ENCODE measurements around the gene RAI1. TPM values are rescaled to one million over a fixed set of nuclear protein-coding genes. Genes with fewer than 3 reads are reported as not detected.
A peak's percentile ranks its signal among the peaks of the same experiment; 100 is the strongest.

The RAI1 gene
- total and polyA plus RNA-seq, 2 donors: 4.3 to 10.9 TPM

DNA sequence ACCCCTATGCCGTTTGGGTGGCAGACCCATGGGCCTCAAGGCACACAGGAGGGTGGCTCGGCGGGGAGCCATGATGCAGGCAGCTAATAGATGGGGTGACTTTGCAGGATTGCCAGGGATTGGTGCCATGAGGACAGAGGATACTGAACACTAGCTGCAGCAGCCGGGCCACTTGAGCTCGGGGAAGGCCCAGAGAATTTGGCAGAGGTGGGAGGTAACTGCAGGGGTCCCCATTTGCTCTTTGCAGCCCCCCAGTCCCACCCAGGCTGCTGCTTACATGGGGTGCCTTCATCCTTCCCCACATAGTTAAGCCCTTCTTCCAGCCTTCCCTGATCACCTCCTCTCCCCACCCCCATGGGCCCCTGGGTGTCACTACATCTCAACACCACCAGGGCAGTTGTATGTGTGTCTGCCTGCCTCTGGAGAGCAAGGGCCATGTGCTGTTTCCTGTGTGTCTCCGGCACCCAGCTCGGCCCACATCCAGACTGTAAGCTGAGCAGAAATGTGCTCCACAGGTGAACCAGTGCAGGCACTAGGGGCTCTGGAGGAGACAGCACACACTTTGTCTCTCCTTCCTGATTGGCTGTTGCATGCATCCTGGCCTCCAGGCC, 103.5 kb downstream of the RAI1 start:
- H3K36me3 ChIP-seq (ENCODE audit: control insufficient read depth in 2 of 2, insufficient read depth in 2 of 2, low read length in 1 of 2): peaks cover 0 to 6% of the 10 kb centered on the region in 2 donors
- peaks cover 0 to 47% of the 10 kb centered on the region in 2 donors for H3K27me3 ChIP-seq (ENCODE audit: control insufficient read depth in 2 of 2, insufficient read depth in 1 of 2, low read length in 1 of 2)
- H3K9me3 ChIP-seq (ENCODE audit: control insufficient read depth in 2 of 2, insufficient read depth in 1 of 2, low read length in 1 of 2): no peaks in the 10 kb centered on the region
- 62% methylated on average over 7 of the region's 7 CpGs for WGBS
- H3K4me1 ChIP-seq (ENCODE audit: control insufficient read depth in 2 of 2, insufficient read depth in 2 of 2, low read length in 2 of 2): peaks cover 25 to 47% of the 10 kb centered on the region in 2 donors
- DNase-seq (ENCODE audit: low read depth in 6 of 9, low spot score in 9 of 9): peak in 2 of 9 donors; percentile 45 to 52
- H3K27ac ChIP-seq (ENCODE audit: low read depth in 1 of 2, low read length in 1 of 2): no peak overlapping the region
- H3K4me3 ChIP-seq (ENCODE audit: low read length in 2 of 2): no peak overlapping the region

DNA sequence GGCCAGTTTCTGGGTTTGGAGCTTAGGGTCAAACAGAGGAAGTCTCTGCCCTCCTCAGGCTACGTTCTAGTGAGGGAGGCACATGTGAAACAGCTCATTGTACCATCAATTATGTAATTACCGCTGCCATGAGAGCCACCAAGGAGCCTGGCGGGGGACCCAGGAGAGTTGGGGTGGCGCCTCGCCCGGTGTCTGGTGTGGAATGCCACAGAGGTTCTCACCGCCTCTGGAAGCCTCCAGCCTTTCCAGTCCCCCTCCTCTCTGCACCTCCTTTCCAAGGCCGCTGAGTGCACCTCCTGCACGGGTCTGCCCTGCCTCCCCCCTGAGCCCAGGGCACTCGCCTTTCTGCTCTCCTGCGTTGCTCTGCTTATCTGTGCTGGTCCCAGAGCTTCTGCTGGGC, 104.1 kb downstream of the RAI1 start:
- peaks cover 0 to 44% of the 10 kb centered on the region in 2 donors for H3K27me3 ChIP-seq (ENCODE audit: control insufficient read depth in 2 of 2, insufficient read depth in 1 of 2, low read length in 1 of 2)
- H3K36me3 ChIP-seq (ENCODE audit: control insufficient read depth in 2 of 2, insufficient read depth in 2 of 2, low read length in 1 of 2): peaks cover 0 to 6% of the 10 kb centered on the region in 2 donors
- WGBS: 89% methylated on average over 11 of the region's 11 CpGs
- H3K27ac ChIP-seq (ENCODE audit: low read depth in 1 of 2, low read length in 1 of 2): no peak overlapping the region
- DNase-seq (ENCODE audit: low read depth in 6 of 9, low spot score in 9 of 9): no peak
- H3K4me1 ChIP-seq (ENCODE audit: control insufficient read depth in 2 of 2, insufficient read depth in 2 of 2, low read length in 2 of 2): peaks cover 25 to 43% of the 10 kb centered on the region in 2 donors
- no peak overlapping the region for H3K4me3 ChIP-seq (ENCODE audit: low read length in 2 of 2)
- H3K9me3 ChIP-seq (ENCODE audit: control insufficient read depth in 2 of 2, insufficient read depth in 1 of 2, low read length in 1 of 2): no peaks in the 10 kb centered on the region

DNA sequence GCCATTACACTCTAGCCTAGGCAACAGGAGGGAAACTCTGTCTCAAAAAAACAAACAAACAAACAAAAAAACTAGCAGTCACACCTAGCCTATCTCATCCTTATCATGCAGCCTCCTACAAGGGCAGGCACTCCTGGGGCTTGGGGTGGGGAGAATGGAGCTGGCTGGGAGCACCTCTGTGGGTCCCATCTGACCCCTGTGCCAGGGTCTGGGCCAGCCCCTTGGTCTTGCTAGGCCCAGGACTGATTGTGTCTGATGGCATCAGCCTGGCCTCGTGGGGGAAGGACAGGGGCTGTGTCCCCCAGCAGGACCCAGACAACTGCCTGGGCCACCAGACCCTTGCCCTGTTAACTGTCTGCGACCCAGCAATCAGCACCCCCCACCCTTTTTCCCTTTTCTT, 105.7 kb downstream of the RAI1 start:
- peak overlapping the region in 1 of 2 donors; percentile 21 for H3K27ac ChIP-seq (ENCODE audit: low read depth in 1 of 2, low read length in 1 of 2)
- peaks cover 16 to 36% of the 10 kb centered on the region in 2 donors for H3K4me1 ChIP-seq (ENCODE audit: control insufficient read depth in 2 of 2, insufficient read depth in 2 of 2, low read length in 2 of 2)
- no peak overlapping the region for H3K4me3 ChIP-seq (ENCODE audit: low read length in 2 of 2)
- H3K9me3 ChIP-seq (ENCODE audit: control insufficient read depth in 2 of 2, insufficient read depth in 1 of 2, low read length in 1 of 2): no peaks in the 10 kb centered on the region
- WGBS: 91% methylated on average over 2 of the region's 2 CpGs
- peaks cover 0 to 29% of the 10 kb centered on the region in 2 donors for H3K27me3 ChIP-seq (ENCODE audit: control insufficient read depth in 2 of 2, insufficient read depth in 1 of 2, low read length in 1 of 2)
- DNase-seq (ENCODE audit: low read depth in 6 of 9, low spot score in 9 of 9): no peak
- peaks cover 0 to 6% of the 10 kb centered on the region in 2 donors for H3K36me3 ChIP-seq (ENCODE audit: control insufficient read depth in 2 of 2, insufficient read depth in 2 of 2, low read length in 1 of 2)

DNA sequence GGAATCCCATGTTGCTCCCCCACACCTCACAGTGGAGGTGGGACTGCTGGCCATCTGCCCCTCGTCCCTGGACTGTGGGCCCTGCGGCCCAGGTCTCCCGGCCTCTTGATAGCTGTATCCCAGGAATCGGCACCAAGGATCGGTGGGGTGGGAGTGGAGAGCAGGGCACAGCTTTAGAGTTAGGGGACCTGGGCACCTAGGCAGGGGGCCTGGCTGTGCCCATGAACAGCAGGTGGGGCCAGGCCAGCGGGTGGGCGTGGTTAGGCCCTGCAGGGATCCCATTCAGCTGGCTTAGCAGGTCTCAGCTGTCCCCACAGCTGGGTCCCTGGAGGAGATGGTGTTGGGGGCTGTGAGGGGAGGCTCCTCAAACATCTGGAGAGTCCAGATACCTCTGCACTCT, 106.3 kb downstream of the RAI1 start:
- WGBS: 96% methylated on average over 7 of the region's 7 CpGs
- Histone ChIP-seq H3K36me3 (ENCODE audit: control insufficient read depth in 2 of 2, insufficient read depth in 2 of 2, low read length in 1 of 2) (peaks cover 0 to 6% of the 10 kb centered on the region in 2 donors), H3K9me3 (ENCODE audit: control insufficient read depth in 2 of 2, insufficient read depth in 1 of 2, low read length in 1 of 2) (no peaks in the 10 kb centered on the region), H3K4me3 (ENCODE audit: low read length in 2 of 2) (no peak overlapping the region), H3K27me3 (ENCODE audit: control insufficient read depth in 2 of 2, insufficient read depth in 1 of 2, low read length in 1 of 2) (peaks cover 0 to 23% of the 10 kb centered on the region in 2 donors), H3K4me1 (ENCODE audit: control insufficient read depth in 2 of 2, insufficient read depth in 2 of 2, low read length in 2 of 2) (peaks cover 17 to 40% of the 10 kb centered on the region in 2 donors), H3K27ac (ENCODE audit: low read depth in 1 of 2, low read length in 1 of 2) (no peak overlapping the region)
- DNase-seq (ENCODE audit: low read depth in 6 of 9, low spot score in 9 of 9): no peak

DNA sequence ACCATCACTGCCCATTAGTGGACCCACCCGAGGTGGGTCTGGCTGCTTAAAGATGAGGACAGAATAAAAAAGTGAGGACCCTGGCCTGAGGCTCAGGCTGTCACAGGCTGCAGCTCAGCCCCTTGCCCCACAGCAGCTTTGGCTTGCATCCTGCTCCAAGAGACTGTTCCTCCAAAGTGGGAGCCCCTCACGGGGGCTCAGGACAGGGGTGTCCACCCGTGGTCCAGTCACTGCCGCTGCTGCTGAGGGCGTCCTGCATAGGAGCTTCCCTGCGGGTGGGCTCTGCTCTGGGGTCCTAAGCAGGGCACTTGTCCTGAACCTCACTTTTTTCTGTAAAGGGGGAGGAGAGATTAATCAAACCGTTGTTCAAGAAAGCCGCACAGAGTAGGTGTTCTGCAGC, 107.7 kb downstream of the RAI1 start:
- WGBS: 98% methylated on average over 8 of the region's 8 CpGs
- no peak overlapping the region for H3K4me3 ChIP-seq (ENCODE audit: low read length in 2 of 2)
- H3K27ac ChIP-seq (ENCODE audit: low read depth in 1 of 2, low read length in 1 of 2): no peak overlapping the region
- H3K9me3 ChIP-seq (ENCODE audit: control insufficient read depth in 2 of 2, insufficient read depth in 1 of 2, low read length in 1 of 2): no peaks in the 10 kb centered on the region
- DNase-seq (ENCODE audit: low read depth in 6 of 9, low spot score in 9 of 9): no peak
- peaks cover 0 to 9% of the 10 kb centered on the region in 2 donors for H3K27me3 ChIP-seq (ENCODE audit: control insufficient read depth in 2 of 2, insufficient read depth in 1 of 2, low read length in 1 of 2)
- peaks cover 21 to 42% of the 10 kb centered on the region in 2 donors for H3K4me1 ChIP-seq (ENCODE audit: control insufficient read depth in 2 of 2, insufficient read depth in 2 of 2, low read length in 2 of 2)
- peaks cover 9 to 15% of the 10 kb centered on the region in 2 donors for H3K36me3 ChIP-seq (ENCODE audit: control insufficient read depth in 2 of 2, insufficient read depth in 2 of 2, low read length in 1 of 2)

DNA sequence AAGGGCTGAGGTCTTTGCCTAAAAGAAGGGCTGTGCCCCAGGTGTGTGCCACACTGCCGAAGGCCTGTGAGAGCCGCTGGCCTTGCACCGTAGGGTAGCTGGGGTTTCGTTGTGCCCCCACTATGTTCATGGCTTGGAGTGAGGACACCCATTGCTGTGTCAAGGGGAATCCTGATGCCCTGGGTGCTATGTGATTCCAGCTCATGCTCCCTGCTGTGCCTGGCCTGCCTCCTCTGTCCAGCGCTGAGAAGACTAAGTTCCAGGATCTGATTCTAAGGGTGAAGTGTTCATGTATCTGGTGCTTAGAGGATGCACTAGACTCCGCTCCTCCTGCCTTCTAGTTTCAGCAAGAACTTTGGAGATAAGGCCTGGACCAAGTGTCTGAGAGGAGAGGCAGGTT, 108.2 kb downstream of the RAI1 start:
- peaks cover 0 to 4% of the 10 kb centered on the region in 2 donors for H3K27me3 ChIP-seq (ENCODE audit: control insufficient read depth in 2 of 2, insufficient read depth in 1 of 2, low read length in 1 of 2)
- H3K9me3 ChIP-seq (ENCODE audit: control insufficient read depth in 2 of 2, insufficient read depth in 1 of 2, low read length in 1 of 2): no peaks in the 10 kb centered on the region
- H3K27ac ChIP-seq (ENCODE audit: low read depth in 1 of 2, low read length in 1 of 2): no peak overlapping the region
- no peak for DNase-seq (ENCODE audit: low read depth in 6 of 9, low spot score in 9 of 9)
- peaks cover 17 to 38% of the 10 kb centered on the region in 2 donors for H3K4me1 ChIP-seq (ENCODE audit: control insufficient read depth in 2 of 2, insufficient read depth in 2 of 2, low read length in 2 of 2)
- H3K36me3 ChIP-seq (ENCODE audit: control insufficient read depth in 2 of 2, insufficient read depth in 2 of 2, low read length in 1 of 2): peaks cover 14 to 19% of the 10 kb centered on the region in 2 donors
- no peak overlapping the region for H3K4me3 ChIP-seq (ENCODE audit: low read length in 2 of 2)
- 97% methylated on average over 6 of the region's 6 CpGs for WGBS

DNA sequence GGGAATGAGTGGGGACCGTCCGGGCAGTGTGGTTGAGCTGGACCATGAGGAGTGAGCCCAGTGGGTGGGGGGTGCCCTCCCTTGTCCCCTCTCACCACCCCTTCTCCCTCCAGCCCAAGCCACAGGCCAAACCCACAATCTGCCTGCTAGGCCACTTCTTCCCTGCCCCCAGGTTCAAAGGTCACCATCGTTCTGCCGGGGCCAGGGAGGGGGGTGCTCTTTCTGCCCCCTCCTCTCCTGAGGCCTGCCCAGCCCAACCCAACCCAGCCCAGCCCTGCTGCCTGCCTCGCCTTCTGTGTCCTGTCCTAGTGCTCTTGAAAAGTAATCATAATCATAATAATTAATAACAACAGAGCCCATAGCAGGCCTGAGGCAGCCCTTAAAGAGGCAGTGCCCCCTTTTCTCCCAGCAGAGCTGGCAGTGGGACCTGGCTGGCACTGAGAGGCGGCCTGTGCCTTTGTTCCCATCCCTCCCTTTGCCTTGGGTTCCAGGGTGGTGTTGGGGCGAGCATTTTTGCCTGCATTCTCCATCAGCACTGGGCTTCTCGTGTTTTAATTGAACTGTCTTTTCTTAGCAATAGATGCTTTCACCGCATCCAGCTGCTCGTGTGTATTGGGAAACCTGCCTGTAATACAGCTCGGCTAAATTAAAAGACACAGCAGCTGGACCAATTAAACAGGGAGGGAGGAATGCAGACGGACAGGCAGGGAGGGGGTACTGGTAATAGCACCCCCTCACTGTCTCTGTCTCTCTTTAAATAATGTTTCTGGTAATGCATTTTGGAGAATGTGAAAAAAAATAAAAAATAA, 108.8 kb downstream of the RAI1 start:
- no peak for DNase-seq (ENCODE audit: low read depth in 6 of 9, low spot score in 9 of 9)
- Histone ChIP-seq H3K36me3 (ENCODE audit: control insufficient read depth in 2 of 2, insufficient read depth in 2 of 2, low read length in 1 of 2) (peaks cover 20 to 25% of the 10 kb centered on the region in 2 donors), H3K27ac (ENCODE audit: low read depth in 1 of 2, low read length in 1 of 2) (no peak overlapping the region), H3K4me1 (ENCODE audit: control insufficient read depth in 2 of 2, insufficient read depth in 2 of 2, low read length in 2 of 2) (peaks cover 12 to 32% of the 10 kb centered on the region in 2 donors), H3K4me3 (ENCODE audit: low read length in 2 of 2) (no peak overlapping the region), H3K9me3 (ENCODE audit: control insufficient read depth in 2 of 2, insufficient read depth in 1 of 2, low read length in 1 of 2) (no peaks in the 10 kb centered on the region), H3K27me3 (ENCODE audit: control insufficient read depth in 2 of 2, insufficient read depth in 1 of 2, low read length in 1 of 2) (no peaks in the 10 kb centered on the region)
- 88% methylated on average over 12 of the region's 12 CpGs for WGBS

DNA sequence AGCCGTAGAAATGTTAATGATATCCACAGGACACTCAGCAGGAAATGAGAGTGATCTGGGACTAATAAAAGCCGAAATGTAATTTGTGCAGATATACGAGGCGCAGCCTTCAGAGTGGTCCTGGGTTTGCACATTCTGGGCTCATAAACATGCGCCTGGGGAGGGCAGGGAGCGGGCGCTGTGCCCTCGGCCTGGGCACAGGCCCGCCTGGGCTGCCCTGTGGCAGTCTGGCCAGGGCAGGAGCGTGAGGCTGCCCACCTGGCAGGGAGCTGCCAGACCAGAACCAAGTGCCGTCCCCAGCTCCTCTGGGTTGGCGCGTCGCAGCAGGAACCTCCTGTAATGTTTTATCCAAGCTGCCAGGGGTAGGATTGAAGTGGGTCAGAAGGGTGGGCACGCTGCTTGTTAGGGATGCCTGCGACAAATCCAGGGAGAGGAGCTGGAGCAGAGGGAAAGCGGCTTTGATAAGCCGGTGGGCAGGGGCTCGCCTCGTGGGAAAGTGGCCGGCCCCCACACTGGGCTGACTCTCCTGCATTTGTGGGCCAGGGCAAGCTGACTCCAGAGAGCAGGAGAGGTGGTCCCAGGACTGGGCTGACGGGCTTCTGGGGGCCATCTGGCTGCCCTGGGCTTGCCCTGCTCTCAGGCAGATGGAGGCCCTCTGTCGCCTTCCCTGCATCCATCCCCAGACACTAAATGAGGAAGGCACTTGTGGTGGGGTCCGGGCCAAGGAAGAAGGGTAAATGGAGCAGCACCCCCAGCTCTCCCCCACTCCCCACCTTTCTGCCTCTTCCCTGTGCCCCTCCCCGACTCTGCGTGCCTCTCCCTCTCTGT, 109.6 kb downstream of the RAI1 start:
- 96% methylated on average over 26 of the region's 26 CpGs for WGBS
- no peaks in the 10 kb centered on the region for H3K27me3 ChIP-seq (ENCODE audit: control insufficient read depth in 2 of 2, insufficient read depth in 1 of 2, low read length in 1 of 2)
- no peaks in the 10 kb centered on the region for H3K9me3 ChIP-seq (ENCODE audit: control insufficient read depth in 2 of 2, insufficient read depth in 1 of 2, low read length in 1 of 2)
- H3K4me3 ChIP-seq (ENCODE audit: low read length in 2 of 2): no peak overlapping the region
- peaks cover 27 to 33% of the 10 kb centered on the region in 2 donors for H3K36me3 ChIP-seq (ENCODE audit: control insufficient read depth in 2 of 2, insufficient read depth in 2 of 2, low read length in 1 of 2)
- DNase-seq (ENCODE audit: low read depth in 6 of 9, low spot score in 9 of 9): no peak
- no peak overlapping the region for H3K27ac ChIP-seq (ENCODE audit: low read depth in 1 of 2, low read length in 1 of 2)
- H3K4me1 ChIP-seq (ENCODE audit: control insufficient read depth in 2 of 2, insufficient read depth in 2 of 2, low read length in 2 of 2): peaks cover 10 to 26% of the 10 kb centered on the region in 2 donors
